HL-60 (cell line): ENCODE results near the gene PLP2.

Experiments used
- CTCF ChIP-seq: IDR thresholded peaks from one replicate; pipeline ENCODE4 v1.5.1; 2011; ENCODE audit warnings: low read length, control low read depth, inconsistent platforms; ENCODE audit not compliant: insufficient read depth
- POLR2AphosphoS5 ChIP-seq: IDR thresholded peaks from 2 replicates; pipeline ENCODE4 v1.6.1; 2012; ENCODE audit warnings: low read depth

- TF ChIP-seq CTCF: no peak
- no peak for TF ChIP-seq POLR2AphosphoS5
Observed at GRCh38 chrX:49208399-49208798, 36.7 kb downstream of the PLP2 start.
